HCT116 (cell line): ENCODE measurements around the gene EPHA3. TPM values are rescaled to one million over a fixed set of nuclear protein-coding genes. Genes with fewer than 3 reads are reported as not detected.

Source experiments
- ATAC-seq: fragments of 200-7000 bp; cut with Tn5 transposase; 2 replicates; pipeline ENCODE4 v1.9.1; 2020; ENCODE audit warnings: mild to moderate bottlenecking, moderate library complexity
- BruUV-seq: library from RNA; stranded (reverse); fragments of 400-500 nt; replicated peaks from 2 replicates; lab custom pipeline; 2021; lab: Mats Ljungman, UMichigan
- CTCF ChIA-PET: fragments of 300-600 bp; sonication (Branson Sonifier 250); formaldehyde crosslinking; loops from one replicate; lab custom pipeline; 2021; ENCODE audit warnings: antibody characterized with exemption; lab: Charles Lee
- POLR2A ChIA-PET: fragments of 300-600, 350-600 bp; sonication (Branson Sonifier 250); formaldehyde crosslinking; loops from one replicate; lab custom pipeline; 2021; ENCODE audit warnings: antibody characterized with exemption; lab: Charles Lee
- RAD21 ChIA-PET, 2 experiments: fragments of 300-600 bp; sonication (Branson Sonifier 250); formaldehyde crosslinking; loops; one replicate each; lab custom pipeline; 2023; ENCODE audit warnings: low total read pairs in 2 of 2; ENCODE audit not compliant: uncharacterized antibody in 2 of 2, unreplicated experiment in 2 of 2, low non-redundant PET in 1 of 2; lab: Charles Lee
- DNase-seq: peaks from one replicate; pipeline ENCODE4 v3.0.0-alpha.2; 2010; ENCODE audit warnings: low read depth, low spot score
- H2AFZ ChIP-seq: fragments of 200-600 bp; shearing (Covaris generic), sonication (generic); 2 replicates; pipeline ENCODE4 v1.6.1; 2017; ENCODE audit warnings: low read depth, mixed run types, mixed read lengths, antibody characterized with exemption, low read length; ENCODE audit not compliant: poor library complexity, severe bottlenecking
- H3K27ac ChIP-seq: 2 replicates; pipeline ENCODE4 v1.5.1; 2012; ENCODE audit warnings: low read depth, low read length
- H3K27me3 ChIP-seq: fragments of 200-600 bp; sonication (generic); 2 replicates; pipeline ENCODE4 v1.6.1; 2016; ENCODE audit warnings: mixed run types, low read length, mixed read lengths; ENCODE audit not compliant: insufficient read depth
- H3K36me3 ChIP-seq, 2 experiments: fragments of 200-500 bp in 1 of 2; fragments of 200-600 bp in 1 of 2; sonication (Bioruptor generic) in 1 of 2; sonication (generic) in 1 of 2; 2 replicates each; pipeline versions ENCODE4 v1.5.1 to v1.6.1; 2014 to 2016; ENCODE audit warnings: low read length in 2 of 2, inconsistent platforms in 1 of 2, mixed read lengths in 1 of 2, mixed run types in 1 of 2; ENCODE audit not compliant: insufficient read depth in 2 of 2, control insufficient read depth in 1 of 2
- H3K4me1 ChIP-seq, 2 experiments: fragments of 200-600 bp in 1 of 2; sonication (generic) in 1 of 2; 2 replicates each; pipeline versions ENCODE4 v1.5.1 to v1.6.1; 2012 to 2017; ENCODE audit warnings: low read length in 2 of 2, inconsistent platforms in 1 of 2, mild to moderate bottlenecking in 1 of 2, mixed read lengths in 1 of 2, mixed run types in 1 of 2, moderate library complexity in 1 of 2; ENCODE audit not compliant: insufficient read depth in 2 of 2, control insufficient read depth in 1 of 2
- H3K4me2 ChIP-seq: fragments of 200-600 bp; sonication (generic); 2 replicates; pipeline ENCODE4 v1.6.1; 2017; ENCODE audit warnings: mixed run types, low read length, mixed read lengths
- H3K4me3 ChIP-seq, 2 experiments: fragments of 200-600 bp in 1 of 2; sonication (generic) in 1 of 2; replicated peaks in 1 of 2; 2 replicates each; pipeline ENCODE4 v1.5.1; 2011 to 2016; ENCODE audit warnings: low read length in 2 of 2, control low read depth in 1 of 2, low read depth in 1 of 2, mild to moderate bottlenecking in 1 of 2, mixed read lengths in 1 of 2, mixed run types in 1 of 2
- H3K79me2 ChIP-seq: fragments of 200-600 bp; sonication (generic); 2 replicates; pipeline ENCODE4 v1.6.1; 2017; ENCODE audit warnings: mild to moderate bottlenecking, mixed run types, low read length, moderate library complexity, mixed read lengths; ENCODE audit not compliant: insufficient read depth
- H3K9ac ChIP-seq: fragments of 200-600 bp; sonication (generic); 2 replicates; pipeline ENCODE4 v1.6.1; 2016; ENCODE audit warnings: low read length, mixed read lengths
- H3K9me2 ChIP-seq: fragments of 200-600 bp; sonication (generic), shearing (Covaris generic); 2 replicates; pipeline ENCODE4 v1.6.1; 2017; ENCODE audit warnings: mixed run types, mild to moderate bottlenecking, moderate library complexity; ENCODE audit not compliant: insufficient read depth
- H3K9me3 ChIP-seq, 2 experiments: fragments of 200-500 bp in 1 of 2; fragments of 200-600 bp in 1 of 2; sonication (Bioruptor generic) in 1 of 2; sonication (generic) in 1 of 2; 2 replicates each; pipeline ENCODE4 v1.6.1; 2014 to 2017; ENCODE audit warnings: low read length in 2 of 2, mixed read lengths in 2 of 2, inconsistent platforms in 1 of 2, low read depth in 1 of 2, mild to moderate bottlenecking in 1 of 2, mixed run types in 1 of 2, moderate library complexity in 1 of 2; ENCODE audit not compliant: control insufficient read depth in 1 of 2, insufficient read depth in 1 of 2
- H4K20me1 ChIP-seq: fragments of 200-600 bp; sonication (generic), shearing (Covaris generic); 2 replicates; pipeline ENCODE4 v1.6.1; 2017; ENCODE audit warnings: mixed run types, mild to moderate bottlenecking, moderate library complexity; ENCODE audit not compliant: insufficient read depth
- CBX3 ChIP-seq: IDR thresholded peaks from 2 replicates; pipeline ENCODE4 v1.6.1; 2012; ENCODE audit warnings: low read depth
- CEBPB ChIP-seq: IDR thresholded peaks from 2 replicates; pipeline ENCODE4 v1.6.1; 2012; ENCODE audit warnings: low read depth
- EGR1 ChIP-seq: IDR thresholded peaks from 2 replicates; pipeline ENCODE4 v1.6.1; 2012; ENCODE audit warnings: low read depth
- ELF1 ChIP-seq: IDR thresholded peaks from 2 replicates; pipeline ENCODE4 v1.6.1; 2012; ENCODE audit warnings: low read depth, borderline replicate concordance
- FOSL1 ChIP-seq: IDR thresholded peaks from 2 replicates; pipeline ENCODE4 v1.6.1; 2012; ENCODE audit warnings: low read depth
- JUND ChIP-seq: IDR thresholded peaks from 2 replicates; pipeline ENCODE4 v1.6.1; 2012
- POLR2A ChIP-seq: IDR thresholded peaks from 2 replicates; pipeline ENCODE4 v1.7.0; 2011; ENCODE audit warnings: borderline replicate concordance; ENCODE audit not compliant: insufficient read depth, insufficient read length; ENCODE audit errors: extremely low read depth
- POLR2AphosphoS5 ChIP-seq: IDR thresholded peaks from 2 replicates; pipeline ENCODE4 v1.6.1; 2011; ENCODE audit warnings: mild to moderate bottlenecking, low read depth, low read length, moderate library complexity
- RAD21 ChIP-seq: IDR thresholded peaks from 2 replicates; pipeline ENCODE4 v1.6.1; 2012; ENCODE audit warnings: low read depth, mild to moderate bottlenecking
- SP1 ChIP-seq: IDR thresholded peaks from 2 replicates; pipeline ENCODE4 v1.6.1; 2012; ENCODE audit warnings: low read depth
- SRF ChIP-seq: IDR thresholded peaks from 2 replicates; pipeline ENCODE4 v1.6.1; 2012; ENCODE audit warnings: low read depth
- TCF7L2 ChIP-seq: IDR thresholded peaks from 2 replicates; pipeline ENCODE4 v1.7.0; 2011; ENCODE audit warnings: borderline replicate concordance, inconsistent platforms; ENCODE audit not compliant: insufficient read depth, insufficient read length; ENCODE audit errors: extremely low read depth
- ZBTB33 ChIP-seq: IDR thresholded peaks from 2 replicates; pipeline ENCODE4 v1.6.1; 2011; ENCODE audit warnings: mild to moderate bottlenecking, low read length, moderate library complexity; ENCODE audit not compliant: insufficient replicate concordance; ENCODE audit errors: extremely low read depth
- ZFX ChIP-seq: fragments of 450-650 bp; IDR thresholded peaks from 2 replicates; pipeline ENCODE4 v1.6.1; 2017
- ZNF274 ChIP-seq: fragments of 200-500 bp; sonication (Bioruptor generic); IDR thresholded peaks from 2 replicates; pipeline ENCODE4 v1.6.1; 2014; ENCODE audit warnings: mild to moderate bottlenecking, low read depth, low read length, inconsistent platforms
- intact Hi-C: fragments of 100-400 bp; cut with micrococcal nuclease; formaldehyde crosslinking; loops from 2 replicates; pipeline ENCODE4 v1.10.0; 2022
- total RNA-seq: library from RNA; stranded (reverse); gene quantifications from one replicate; pipeline ENCODE4 v1.2.1, GENCODE V29; 2021; ENCODE audit not compliant: unreplicated experiment
- TF ChIP-seq, protein P1 (sequence below): IDR thresholded peaks from 2 replicates; pipeline ENCODE4 v1.6.1; 2012; ENCODE audit warnings: low read depth
- TF ChIP-seq, protein P2 (sequence below): IDR thresholded peaks from 2 replicates; pipeline ENCODE4 v1.6.1; 2012

The EPHA3 gene
- total RNA-seq, 1 experiment from 2014 or later = not detected

DNA sequence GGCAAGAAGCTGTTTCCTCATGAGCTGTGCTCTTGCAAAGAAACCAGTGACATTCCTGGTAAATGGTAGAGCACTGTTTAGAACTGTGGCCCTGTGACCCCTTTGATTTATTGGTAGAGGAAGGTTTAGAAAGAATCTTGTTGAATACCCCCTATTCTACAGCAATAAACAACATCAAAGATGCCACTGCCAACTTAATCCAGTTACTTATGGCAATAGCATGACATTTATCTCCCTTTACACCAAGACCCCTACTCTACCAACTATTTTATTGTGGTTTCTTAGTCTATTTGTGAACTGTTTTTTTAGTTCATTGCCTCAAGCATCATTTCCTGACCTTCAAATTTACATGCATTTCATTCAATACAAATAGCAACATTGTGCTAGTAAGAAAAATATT lies 288.6 kb downstream of the EPHA3 start:
- H3K9ac ChIP-seq = no peak overlapping the region
- ChIA-PET RAD21 (no interaction called here), POLR2A (no interaction called here), CTCF (no interaction called here)
- no peaks in the 10 kb centered on the region for H3K36me3 ChIP-seq
- H3K9me3 ChIP-seq = peaks cover 0 to 14% of the 10 kb centered on the region in 2 experiments; a peak in 3 of 4 replicates
- H3K79me2 ChIP-seq = no peaks in the 10 kb centered on the region
- H4K20me1 ChIP-seq = no peaks in the 10 kb centered on the region
- ATAC-seq (no peak), DNase-seq (no peak)
- H3K4me2 ChIP-seq = no peak overlapping the region
- H3K4me3 ChIP-seq = no peak overlapping the region
- H2AFZ ChIP-seq = no peak overlapping the region
- no TSS peak for BruUV-seq
- intact Hi-C loops = no loop called here
- TF ChIP-seq CEBPB = no peak
- no peak for TF ChIP-seq FOSL1
- TF ChIP-seq, protein P1, sequence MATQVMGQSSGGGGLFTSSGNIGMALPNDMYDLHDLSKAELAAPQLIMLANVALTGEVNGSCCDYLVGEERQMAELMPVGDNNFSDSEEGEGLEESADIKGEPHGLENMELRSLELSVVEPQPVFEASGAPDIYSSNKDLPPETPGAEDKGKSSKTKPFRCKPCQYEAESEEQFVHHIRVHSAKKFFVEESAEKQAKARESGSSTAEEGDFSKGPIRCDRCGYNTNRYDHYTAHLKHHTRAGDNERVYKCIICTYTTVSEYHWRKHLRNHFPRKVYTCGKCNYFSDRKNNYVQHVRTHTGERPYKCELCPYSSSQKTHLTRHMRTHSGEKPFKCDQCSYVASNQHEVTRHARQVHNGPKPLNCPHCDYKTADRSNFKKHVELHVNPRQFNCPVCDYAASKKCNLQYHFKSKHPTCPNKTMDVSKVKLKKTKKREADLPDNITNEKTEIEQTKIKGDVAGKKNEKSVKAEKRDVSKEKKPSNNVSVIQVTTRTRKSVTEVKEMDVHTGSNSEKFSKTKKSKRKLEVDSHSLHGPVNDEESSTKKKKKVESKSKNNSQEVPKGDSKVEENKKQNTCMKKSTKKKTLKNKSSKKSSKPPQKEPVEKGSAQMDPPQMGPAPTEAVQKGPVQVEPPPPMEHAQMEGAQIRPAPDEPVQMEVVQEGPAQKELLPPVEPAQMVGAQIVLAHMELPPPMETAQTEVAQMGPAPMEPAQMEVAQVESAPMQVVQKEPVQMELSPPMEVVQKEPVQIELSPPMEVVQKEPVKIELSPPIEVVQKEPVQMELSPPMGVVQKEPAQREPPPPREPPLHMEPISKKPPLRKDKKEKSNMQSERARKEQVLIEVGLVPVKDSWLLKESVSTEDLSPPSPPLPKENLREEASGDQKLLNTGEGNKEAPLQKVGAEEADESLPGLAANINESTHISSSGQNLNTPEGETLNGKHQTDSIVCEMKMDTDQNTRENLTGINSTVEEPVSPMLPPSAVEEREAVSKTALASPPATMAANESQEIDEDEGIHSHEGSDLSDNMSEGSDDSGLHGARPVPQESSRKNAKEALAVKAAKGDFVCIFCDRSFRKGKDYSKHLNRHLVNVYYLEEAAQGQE = no peak
- TF ChIP-seq RAD21 = no peak
- no peak for TF ChIP-seq ELF1
- no peaks in the 10 kb centered on the region for H3K9me2 ChIP-seq
- no peaks in the 10 kb centered on the region for H3K27me3 ChIP-seq
- no peaks in the 10 kb centered on the region for H3K4me1 ChIP-seq
- H3K27ac ChIP-seq = no peak overlapping the region

DNA sequence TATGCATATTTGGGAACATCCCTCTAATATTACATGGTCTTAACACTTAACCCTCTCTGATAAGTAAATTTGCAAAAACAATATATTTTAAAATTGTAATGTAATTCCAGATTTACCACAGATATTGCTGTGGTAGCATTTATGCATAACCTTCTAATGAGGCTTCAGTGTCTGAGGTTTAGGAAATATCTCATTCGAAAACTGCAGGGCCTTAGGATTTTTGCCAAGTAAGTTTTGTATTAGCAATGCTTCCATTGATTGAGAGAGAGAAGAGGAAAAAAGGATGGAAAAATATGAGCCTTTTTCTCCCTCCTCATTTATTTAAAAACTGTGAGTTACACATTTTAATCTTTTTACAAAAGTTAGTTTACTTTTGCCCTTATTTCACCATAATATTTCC lies 294.6 kb downstream of the EPHA3 start:
- no peak overlapping the region for H2AFZ ChIP-seq
- RAD21 ChIA-PET = no interaction called here
- ATAC-seq (no peak), DNase-seq (no peak)
- no peaks in the 10 kb centered on the region for H3K9me2 ChIP-seq
- no peak overlapping the region for H3K4me3 ChIP-seq
- no peak overlapping the region for H3K4me2 ChIP-seq
- no peaks in the 10 kb centered on the region for H3K79me2 ChIP-seq
- H3K9ac ChIP-seq = no peak overlapping the region
- no TSS peak for BruUV-seq
- H3K36me3 ChIP-seq = no peaks in the 10 kb centered on the region
- no peaks in the 10 kb centered on the region for H3K4me1 ChIP-seq
- no peak overlapping the region for H3K27ac ChIP-seq
- intact Hi-C loops = no loop called here
- peaks cover 4 to 23% of the 10 kb centered on the region in 2 experiments; a peak in 3 of 4 replicates for H3K9me3 ChIP-seq
- no peaks in the 10 kb centered on the region for H4K20me1 ChIP-seq
- CTCF ChIA-PET = no interaction called here
- H3K27me3 ChIP-seq = no peaks in the 10 kb centered on the region
- POLR2A ChIA-PET = no interaction called here
- no peak for TF ChIP-seq ZNF274
- no peak for TF ChIP-seq CBX3
- TF ChIP-seq CEBPB = no peak
- TF ChIP-seq RAD21 = no peak
- TF ChIP-seq ZFX = no peak
- no peak for TF ChIP-seq JUND
- no peak for TF ChIP-seq TCF7L2
- TF ChIP-seq, protein P2, sequence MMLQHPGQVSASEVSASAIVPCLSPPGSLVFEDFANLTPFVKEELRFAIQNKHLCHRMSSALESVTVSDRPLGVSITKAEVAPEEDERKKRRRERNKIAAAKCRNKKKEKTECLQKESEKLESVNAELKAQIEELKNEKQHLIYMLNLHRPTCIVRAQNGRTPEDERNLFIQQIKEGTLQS = no peak
- TF ChIP-seq POLR2AphosphoS5 = no peak
- TF ChIP-seq POLR2A = no peak
- no peak for TF ChIP-seq FOSL1
- TF ChIP-seq SRF = no peak
- no peak for TF ChIP-seq ELF1
- TF ChIP-seq ZBTB33 = no peak
- TF ChIP-seq SP1 = no peak
- no peak for TF ChIP-seq EGR1
